Activated naive CD8-positive, alpha-beta T cell treated with anti-CD3 and anti-CD28 coated beads for 36 hours (primary cell): ENCODE results near the gene OR10Z1. TPM values are rescaled to one million over a fixed set of nuclear protein-coding genes. Genes with fewer than 3 reads are reported as not detected.

Experiments used
- DNase-seq: peaks from one replicate; pipeline ENCODE4 v3.0.0; 2021
- H3K27ac Mint-ChIP-seq: one replicate; pipeline ENCODE4 v1.8.0; 2022; ENCODE audit warnings: mild to moderate bottlenecking, moderate library complexity, mixed read lengths
- H3K27me3 Mint-ChIP-seq: one replicate; pipeline ENCODE4 v1.8.0; 2022; ENCODE audit warnings: mild to moderate bottlenecking, mixed read lengths
- H3K36me3 Mint-ChIP-seq: one replicate; pipeline ENCODE4 v1.8.0; 2021; ENCODE audit warnings: mild to moderate bottlenecking, mixed read lengths
- H3K4me1 Mint-ChIP-seq: one replicate; pipeline ENCODE4 v1.8.0; 2021; ENCODE audit warnings: mixed read lengths
- H3K4me3 Mint-ChIP-seq: one replicate; pipeline ENCODE4 v1.8.0; 2022; ENCODE audit warnings: mild to moderate bottlenecking, moderate library complexity, mixed read lengths
- H3K9me3 Mint-ChIP-seq: one replicate; pipeline ENCODE4 v1.8.0; 2022; ENCODE audit warnings: mixed read lengths
- total RNA-seq, 2 experiments: library from RNA; stranded (reverse); gene quantifications; one replicate each; pipeline ENCODE4 v1.2.3, GENCODE V29; 2021

OR10Z1 gene
- total RNA-seq, 2 experiments from 2014 or later, result not detected

DNA sequence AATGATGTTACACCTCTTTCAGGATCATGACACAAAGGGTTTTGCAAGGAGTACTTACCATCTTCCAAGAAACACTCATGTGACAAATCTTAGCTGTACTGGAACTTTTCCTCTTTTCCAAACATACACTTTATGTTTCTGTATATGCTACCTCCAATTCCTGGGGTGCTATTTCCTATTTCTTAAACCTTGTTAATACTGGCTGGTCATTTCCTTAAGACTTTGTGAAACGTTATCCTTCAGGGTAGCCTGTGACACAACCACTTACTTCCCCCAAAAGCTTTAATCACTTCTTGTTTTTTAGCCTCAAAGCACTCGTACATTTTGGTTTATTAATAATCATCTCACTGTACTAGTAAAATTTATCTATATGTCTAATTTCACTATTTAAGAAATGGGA, 39.4 kb downstream of the OR10Z1 start:
- Mint-ChIP-seq H3K4me3 (no peak overlapping the region), H3K27me3 (no peaks in the 10 kb centered on the region), H3K9me3 (no peaks in the 10 kb centered on the region), H3K4me1 (peaks cover 7% of the 10 kb centered on the region), H3K36me3 (no peaks in the 10 kb centered on the region), H3K27ac (no peak overlapping the region)
- no peak for DNase-seq

DNA sequence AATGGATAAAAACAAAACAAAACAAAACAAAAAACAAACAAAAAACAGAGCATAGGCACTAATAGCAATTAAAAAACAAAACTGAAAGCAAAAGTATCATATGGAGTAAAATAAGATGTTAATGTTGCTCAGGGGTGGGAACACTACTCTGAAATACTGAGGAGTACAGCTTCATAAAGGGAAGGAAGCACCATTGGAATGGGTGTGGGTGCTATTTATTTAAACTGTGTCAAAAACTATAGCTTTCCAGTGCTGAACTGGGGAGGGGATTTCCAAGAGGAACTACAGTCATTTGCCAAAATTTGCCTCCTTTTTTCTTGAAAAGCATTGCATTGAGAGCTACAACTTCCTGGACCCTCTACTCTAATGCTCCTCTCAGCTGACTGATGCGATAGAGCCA, 41.4 kb downstream of the OR10Z1 start:
- no peak for DNase-seq
- Mint-ChIP-seq H3K4me3 (no peak overlapping the region), H3K9me3 (no peaks in the 10 kb centered on the region), H3K4me1 (peaks cover 7% of the 10 kb centered on the region), H3K27me3 (no peaks in the 10 kb centered on the region), H3K36me3 (no peaks in the 10 kb centered on the region), H3K27ac (no peak overlapping the region)

DNA sequence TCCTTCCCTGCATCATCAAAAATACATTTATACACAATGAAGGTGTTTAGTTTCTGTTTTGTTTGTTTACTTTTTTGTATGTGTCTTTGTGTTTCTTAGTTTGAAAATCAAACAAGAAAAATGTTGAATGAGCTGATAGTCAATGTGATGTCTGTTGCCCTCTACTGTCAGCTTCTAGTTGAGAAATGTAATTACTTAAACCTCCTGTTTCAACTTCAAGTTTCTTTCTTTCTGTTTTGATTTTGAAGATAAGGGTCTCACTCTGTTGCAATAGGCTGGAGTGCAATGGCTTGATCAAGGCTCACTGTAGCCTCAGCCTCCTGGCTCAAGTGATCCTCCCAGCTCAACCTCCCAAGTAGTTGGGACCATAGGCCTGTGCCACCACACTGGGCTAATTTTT, 44.0 kb downstream of the OR10Z1 start:
- H3K27ac Mint-ChIP-seq, result no peak overlapping the region
- no peak overlapping the region for H3K4me3 Mint-ChIP-seq
- H3K27me3 Mint-ChIP-seq, result peaks cover 5% of the 10 kb centered on the region
- peaks cover 7% of the 10 kb centered on the region for H3K4me1 Mint-ChIP-seq
- no peaks in the 10 kb centered on the region for H3K36me3 Mint-ChIP-seq
- DNase-seq, result no peak
- no peaks in the 10 kb centered on the region for H3K9me3 Mint-ChIP-seq

DNA sequence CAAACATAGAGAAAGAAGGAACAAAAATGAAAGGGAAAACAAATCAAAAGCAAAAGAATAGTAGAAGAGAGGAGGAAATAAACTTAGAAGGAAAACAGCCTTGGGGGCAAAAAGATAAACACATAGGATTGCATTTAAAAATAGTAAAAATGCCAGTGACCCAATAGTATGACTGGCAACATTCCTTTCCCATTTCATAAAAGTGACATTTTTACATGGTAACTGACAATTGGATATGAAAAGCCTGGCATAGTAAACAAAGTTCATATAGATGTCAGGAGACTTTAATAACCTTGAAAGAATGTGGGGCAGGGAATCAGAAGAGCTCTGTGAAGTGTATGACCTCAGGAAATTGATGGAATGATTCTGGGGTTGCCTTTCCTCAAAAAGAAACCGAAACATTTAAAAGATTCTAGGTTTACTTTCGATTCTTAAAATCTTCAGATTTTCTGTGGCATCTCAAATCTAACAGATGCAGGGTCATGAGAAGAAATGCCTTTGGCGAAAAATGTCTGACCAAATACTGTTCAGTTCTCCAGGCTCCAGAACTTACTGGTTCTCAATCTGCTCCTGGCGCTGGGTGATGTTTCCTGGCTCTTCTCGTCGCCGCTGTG, 47.8 kb downstream of the OR10Z1 start:
- H3K4me3 Mint-ChIP-seq, result no peak overlapping the region
- H3K27ac Mint-ChIP-seq, result no peak overlapping the region
- peaks cover 8% of the 10 kb centered on the region for H3K27me3 Mint-ChIP-seq
- H3K4me1 Mint-ChIP-seq, result peaks cover 2% of the 10 kb centered on the region
- H3K36me3 Mint-ChIP-seq, result no peaks in the 10 kb centered on the region
- no peaks in the 10 kb centered on the region for H3K9me3 Mint-ChIP-seq
- no peak for DNase-seq

DNA sequence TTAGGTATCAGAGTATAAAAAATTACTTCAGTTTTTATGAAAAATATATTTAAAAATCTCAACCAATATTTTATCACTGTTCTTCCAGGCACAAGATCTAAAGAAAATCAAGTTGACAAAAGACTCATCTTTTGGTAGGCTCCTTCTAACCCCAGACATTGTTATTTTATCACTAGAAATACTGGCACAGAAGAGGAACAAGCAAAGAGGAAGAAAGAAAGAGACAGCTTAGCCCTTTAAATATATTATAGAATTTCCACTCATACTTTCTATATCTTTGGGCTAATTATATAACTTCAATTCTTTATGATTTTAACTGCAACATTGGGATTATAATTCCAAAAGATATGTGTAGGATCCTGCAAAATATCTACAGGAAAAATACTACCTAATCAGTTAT, 49.0 kb downstream of the OR10Z1 start:
- Mint-ChIP-seq H3K4me1 (peaks cover 2% of the 10 kb centered on the region), H3K27ac (no peak overlapping the region), H3K9me3 (no peaks in the 10 kb centered on the region), H3K36me3 (no peaks in the 10 kb centered on the region), H3K4me3 (no peak overlapping the region), H3K27me3 (peaks cover 10% of the 10 kb centered on the region)
- no peak for DNase-seq

DNA sequence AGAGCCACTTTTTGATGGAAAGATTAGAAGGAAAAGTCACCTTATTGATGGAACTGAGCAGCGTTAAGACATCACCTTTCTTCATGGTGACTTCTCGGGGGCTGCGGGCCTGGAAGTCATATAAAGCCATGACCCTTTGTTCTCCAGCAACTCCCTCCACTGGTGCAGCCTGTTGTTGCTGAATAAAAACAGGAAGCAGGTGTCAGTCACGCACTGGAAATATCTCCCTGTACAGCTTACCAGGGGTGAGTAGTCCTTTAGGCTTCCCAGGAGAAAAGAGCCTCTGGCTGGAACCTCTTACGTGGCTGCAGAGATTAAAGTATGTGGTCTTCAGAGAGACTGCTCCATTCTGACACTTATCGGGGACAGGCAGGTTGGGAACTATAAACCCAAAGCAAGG, 49.5 kb downstream of the OR10Z1 start:
- Mint-ChIP-seq H3K4me3 (no peak overlapping the region), H3K36me3 (no peaks in the 10 kb centered on the region), H3K27me3 (peaks cover 10% of the 10 kb centered on the region), H3K27ac (no peak overlapping the region), H3K9me3 (no peaks in the 10 kb centered on the region), H3K4me1 (peaks cover 2% of the 10 kb centered on the region)
- no peak for DNase-seq

Other genes with a start within 250 kb of the OR10Z1 start
- not detected for gene OR10T2, start 205.8 kb upstream of the OR10Z1 start, total RNA-seq
- gene OR10K2, start 179.0 kb upstream of the OR10Z1 start, total RNA-seq, result not detected
- gene OR10K1, start 143.4 kb upstream of the OR10Z1 start, total RNA-seq, result not detected
- not detected for gene OR10R2, start 133.0 kb upstream of the OR10Z1 start, total RNA-seq
- gene OR6Y1, start 50.9 kb upstream of the OR10Z1 start, total RNA-seq, result not detected
- not detected for gene OR6P1, start 34.7 kb upstream of the OR10Z1 start, total RNA-seq
- not detected for gene OR10X1, start 25.4 kb upstream of the OR10Z1 start, total RNA-seq
- gene SPTA1, start 81.4 kb downstream of the OR10Z1 start, total RNA-seq, result not detected
- not detected for gene OR6K2, start 95.4 kb downstream of the OR10Z1 start, total RNA-seq
- gene OR6K3, start 115.5 kb downstream of the OR10Z1 start, total RNA-seq, result not detected
- gene OR6K6, start 149.5 kb downstream of the OR10Z1 start, total RNA-seq, result not detected
- not detected for gene OR6N1, start 166.9 kb downstream of the OR10Z1 start, total RNA-seq
- gene OR6N2, start 175.9 kb downstream of the OR10Z1 start, total RNA-seq, result not detected
- gene MNDA, start 226.1 kb downstream of the OR10Z1 start, total RNA-seq, result under 1 TPM in 1 of 2 experiments, not detected in 1; 0.20 TPM